Right ventricle myocardium superior (tissue), 1 donor: ENCODE measurements around the gene PUS3. TPM values are rescaled to one million over a fixed set of nuclear protein-coding genes. Genes with fewer than 3 reads are reported as not detected.

Experiments used
- ATAC-seq: fragments of 200-7000 bp; cut with Tn5 transposase; one replicate; pipeline ENCODE4 v1.9.1; 2020; ENCODE audit warnings: mild to moderate bottlenecking; ENCODE audit not compliant: poor library complexity
- DNase-seq: peaks from one replicate; pipeline ENCODE4 v3.0.0-alpha.2; 2020
- intact Hi-C: fragments of 100-400 bp; cut with DNase I; formaldehyde crosslinking; loops from one replicate; pipeline ENCODE4 v1.11.2; 2022
- total RNA-seq: library from RNA; stranded (reverse); fragmentation: NEBNext Ultra II Directional; extraction: Animal tissue kit (Norgen Biotek cat#: 25700); gene quantifications from one replicate; pipeline ENCODE4 v1.2.1, GENCODE V29; 2021
- donor health status: DM: no; HTN: yes; CAD: no; lungs with severe emphysema.

The PUS3 gene
- total RNA-seq, 1 donor from 2014 or later: 5.1 TPM

GRCh38 chr11:125942771-125943428 lies 39.9 kb upstream of the PUS3 start:
- ATAC-seq (no peak), DNase-seq (no peak)
- intact Hi-C loops: no loop called here

- ATAC-seq (peak; percentile 79), DNase-seq (peak; percentile 63)
- intact Hi-C loops: no loop called here
Measured at GRCh38 chr11:125941619-125942611, 38.9 kb upstream of the PUS3 start.

- no peak for DNase-seq
- intact Hi-C loops: no loop called here
- no peak for ATAC-seq
Measured at GRCh38 chr11:125941267-125941618, 38.2 kb upstream of the PUS3 start.

- DNase-seq (no peak), ATAC-seq (no peak)
- intact Hi-C loops: no loop called here
Measured at GRCh38 chr11:125940145-125940544, 37.1 kb upstream of the PUS3 start.

GRCh38 chr11:125939081-125939521 lies 36.1 kb upstream of the PUS3 start:
- no peak for DNase-seq
- ATAC-seq: peak; percentile 63
- intact Hi-C loops: no loop called here

GRCh38 chr11:125938418-125938817 lies 35.4 kb upstream of the PUS3 start:
- intact Hi-C loops: no loop called here
- no peak for ATAC-seq
- DNase-seq: no peak

GRCh38 chr11:125935618-125936199 lies 32.7 kb upstream of the PUS3 start:
- intact Hi-C loops: no loop called here
- no peak for DNase-seq
- ATAC-seq: no peak

- intact Hi-C loops: no loop called here
- DNase-seq (no peak), ATAC-seq (no peak)
Measured at GRCh38 chr11:125935056-125935455, 32.0 kb upstream of the PUS3 start.

GRCh38 chr11:125934473-125934872 lies 31.5 kb upstream of the PUS3 start:
- no peak for DNase-seq
- intact Hi-C loops: no loop called here
- no peak for ATAC-seq

- ATAC-seq (no peak), DNase-seq (no peak)
- intact Hi-C loops: no loop called here
Measured at GRCh38 chr11:125933030-125933813, 30.2 kb upstream of the PUS3 start.

- ATAC-seq (no peak), DNase-seq (no peak)
- intact Hi-C loops: no loop called here
Measured at GRCh38 chr11:125932301-125932700, 29.3 kb upstream of the PUS3 start.

- DNase-seq (no peak), ATAC-seq (no peak)
- intact Hi-C loops: no loop called here
Measured at GRCh38 chr11:125931668-125932067, 28.7 kb upstream of the PUS3 start.

- ATAC-seq (no peak), DNase-seq (no peak)
- intact Hi-C loops: no loop called here
Measured at GRCh38 chr11:125931116-125931515, 28.1 kb upstream of the PUS3 start.

GRCh38 chr11:125930076-125930450 lies 27.1 kb upstream of the PUS3 start:
- no peak for DNase-seq
- ATAC-seq: no peak
- intact Hi-C loops: no loop called here

GRCh38 chr11:125929445-125930075 lies 26.6 kb upstream of the PUS3 start:
- intact Hi-C loops: no loop called here
- ATAC-seq (no peak), DNase-seq (no peak)

GRCh38 chr11:125926682-125927081 lies 23.7 kb upstream of the PUS3 start:
- DNase-seq (no peak), ATAC-seq (no peak)
- intact Hi-C loops: no loop called here

GRCh38 chr11:125925804-125926203 lies 22.8 kb upstream of the PUS3 start:
- no peak for ATAC-seq
- intact Hi-C loops: loop anchor here (2.0 kb wide), 1 partner anchor 267 kb away; no protein-coding TSS in a partner anchor
- no peak for DNase-seq

GRCh38 chr11:125925247-125925740 lies 22.3 kb upstream of the PUS3 start:
- intact Hi-C loops: loop anchor here (2.0 kb wide), 1 partner anchor 268 kb away; no protein-coding TSS in a partner anchor
- no peak for ATAC-seq
- DNase-seq: no peak
